ENCODE results near the gene RPS6KA3. TPM values are rescaled to one million over a fixed set of nuclear protein-coding genes. Genes with fewer than 3 reads are reported as not detected.
"Not testable (repeated sequence)": the region's sequence is repeated elsewhere in the genome, so short reads cannot be mapped to it uniquely, and the experiment has no call there.

RPS6KA3 gene
- total RNA-seq, 2 donors from 2014 or later, result 108 to 112 TPM

GRCh38 chrX:20141281-20142220, 125.2 kb downstream of the RPS6KA3 start, which contains the start of gene EIF1AX:
TSS of gene EIF1AX (minus strand) at chrX:20141838. CDS start at chrX:20141640, 198 bp downstream.
- H3K4me1 Mint-ChIP-seq, result peaks cover 11% of the 10 kb centered on the region
- no peaks in the 10 kb centered on the region for H3K9me3 ChIP-seq (ENCODE audit: control insufficient read depth, low read length, poor library complexity, severe bottlenecking)
- H3K36me3 Mint-ChIP-seq (ENCODE audit: low read depth), result no peaks in the 10 kb centered on the region
- no peaks in the 10 kb centered on the region for H3K27me3 Mint-ChIP-seq
- DNase-seq (peak; percentile 84 to 92 (median 88)), ATAC-seq (peak; percentile 99)
- peak within 1 kb of the TSS; percentile 86 for H3K4me3 Mint-ChIP-seq
- H3K27ac Mint-ChIP-seq, result peak within 1 kb of the TSS; percentile 87

GRCh38 chrX:20140420-20140819, 126.3 kb downstream of the RPS6KA3 start:
- no peak for ATAC-seq
- no peak for DNase-seq
- H3K27ac Mint-ChIP-seq, result peak overlapping the region; percentile 87
- H3K36me3 Mint-ChIP-seq (ENCODE audit: low read depth), result no peaks in the 10 kb centered on the region
- no peaks in the 10 kb centered on the region for H3K9me3 ChIP-seq (ENCODE audit: control insufficient read depth, low read length, poor library complexity, severe bottlenecking)
- no peaks in the 10 kb centered on the region for H3K27me3 Mint-ChIP-seq
- H3K4me1 Mint-ChIP-seq, result peaks cover 20% of the 10 kb centered on the region
- H3K4me3 Mint-ChIP-seq, result peak overlapping the region; percentile 86

- peak overlapping the region; percentile 87 for H3K27ac Mint-ChIP-seq
- no peaks in the 10 kb centered on the region for H3K27me3 Mint-ChIP-seq
- no peaks in the 10 kb centered on the region for H3K9me3 ChIP-seq (ENCODE audit: control insufficient read depth, low read length, poor library complexity, severe bottlenecking)
- ATAC-seq, result no peak
- peak overlapping the region; percentile 86 for H3K4me3 Mint-ChIP-seq
- no peaks in the 10 kb centered on the region for H3K36me3 Mint-ChIP-seq (ENCODE audit: low read depth)
- H3K4me1 Mint-ChIP-seq, result peaks cover 19% of the 10 kb centered on the region
- DNase-seq, result no peak
Observed at GRCh38 chrX:20139966-20140365, 126.7 kb downstream of the RPS6KA3 start.

GRCh38 chrX:20135944-20136343, 130.8 kb downstream of the RPS6KA3 start:
- H3K4me1 Mint-ChIP-seq, result peaks cover 17% of the 10 kb centered on the region
- DNase-seq (no peak), ATAC-seq (no peak)
- no peaks in the 10 kb centered on the region for H3K27me3 Mint-ChIP-seq
- H3K9me3 ChIP-seq (ENCODE audit: control insufficient read depth, low read length, poor library complexity, severe bottlenecking), result no peaks in the 10 kb centered on the region
- H3K36me3 Mint-ChIP-seq (ENCODE audit: low read depth), result no peaks in the 10 kb centered on the region
- H3K4me3 Mint-ChIP-seq, result no peak overlapping the region
- H3K27ac Mint-ChIP-seq, result peak overlapping the region; percentile 84

- DNase-seq (no peak), ATAC-seq (no peak)
- Mint-ChIP-seq H3K27ac (no peak overlapping the region), H3K4me3 (no peak overlapping the region), H3K36me3 (ENCODE audit: low read depth) (no peaks in the 10 kb centered on the region), H3K27me3 (no peaks in the 10 kb centered on the region), H3K4me1 (peaks cover 9% of the 10 kb centered on the region)
- H3K9me3 ChIP-seq (ENCODE audit: control insufficient read depth, low read length, poor library complexity, severe bottlenecking), result no peaks in the 10 kb centered on the region
Observed at GRCh38 chrX:20132666-20133065, 134.0 kb downstream of the RPS6KA3 start.

GRCh38 chrX:20130357-20130756, 136.4 kb downstream of the RPS6KA3 start:
- H3K27ac Mint-ChIP-seq, result no peak overlapping the region
- no peaks in the 10 kb centered on the region for H3K4me1 Mint-ChIP-seq
- no peak for ATAC-seq
- H3K4me3 Mint-ChIP-seq, result no peak overlapping the region
- DNase-seq, result no peak
- H3K36me3 Mint-ChIP-seq (ENCODE audit: low read depth), result no peaks in the 10 kb centered on the region
- no peaks in the 10 kb centered on the region for H3K9me3 ChIP-seq (ENCODE audit: control insufficient read depth, low read length, poor library complexity, severe bottlenecking)
- no peaks in the 10 kb centered on the region for H3K27me3 Mint-ChIP-seq

GRCh38 chrX:20129547-20129946, 137.2 kb downstream of the RPS6KA3 start:
- ATAC-seq, result no peak
- no peak for DNase-seq
- H3K27me3 Mint-ChIP-seq, result no peaks in the 10 kb centered on the region
- H3K27ac Mint-ChIP-seq, result no peak overlapping the region
- H3K4me3 Mint-ChIP-seq, result no peak overlapping the region
- H3K4me1 Mint-ChIP-seq, result no peaks in the 10 kb centered on the region
- H3K9me3 ChIP-seq (ENCODE audit: control insufficient read depth, low read length, poor library complexity, severe bottlenecking), result no peaks in the 10 kb centered on the region
- no peaks in the 10 kb centered on the region for H3K36me3 Mint-ChIP-seq (ENCODE audit: low read depth)

- no peak overlapping the region for H3K4me3 Mint-ChIP-seq
- no peaks in the 10 kb centered on the region for H3K36me3 Mint-ChIP-seq (ENCODE audit: low read depth)
- DNase-seq (no peak), ATAC-seq (no peak)
- H3K27me3 Mint-ChIP-seq, result no peaks in the 10 kb centered on the region
- H3K4me1 Mint-ChIP-seq, result no peaks in the 10 kb centered on the region
- H3K27ac Mint-ChIP-seq, result no peak overlapping the region
- H3K9me3 ChIP-seq (ENCODE audit: control insufficient read depth, low read length, poor library complexity, severe bottlenecking), result no peaks in the 10 kb centered on the region
Observed at GRCh38 chrX:20128670-20129069, 138.0 kb downstream of the RPS6KA3 start.

GRCh38 chrX:20127440-20127839, 139.3 kb downstream of the RPS6KA3 start:
- DNase-seq; H3K4me3 Mint-ChIP-seq; H3K27ac Mint-ChIP-seq; H3K27me3 Mint-ChIP-seq; H3K9me3 ChIP-seq (ENCODE audit: control insufficient read depth, low read length, poor library complexity, severe bottlenecking); H3K4me1 Mint-ChIP-seq; H3K36me3 Mint-ChIP-seq (ENCODE audit: low read depth): not testable (repeated sequence)
- peak; percentile 78 for ATAC-seq

- not testable (repeated sequence) for H3K27me3 Mint-ChIP-seq; H3K36me3 Mint-ChIP-seq (ENCODE audit: low read depth); ATAC-seq; H3K27ac Mint-ChIP-seq; H3K9me3 ChIP-seq (ENCODE audit: control insufficient read depth, low read length, poor library complexity, severe bottlenecking); H3K4me1 Mint-ChIP-seq; DNase-seq; H3K4me3 Mint-ChIP-seq
Observed at GRCh38 chrX:20126833-20127232, 139.9 kb downstream of the RPS6KA3 start.

GRCh38 chrX:20124964-20125363, 141.7 kb downstream of the RPS6KA3 start:
- H3K9me3 ChIP-seq (ENCODE audit: control insufficient read depth, low read length, poor library complexity, severe bottlenecking), result no peaks in the 10 kb centered on the region
- Mint-ChIP-seq H3K4me1 (no peaks in the 10 kb centered on the region), H3K27ac (no peak overlapping the region), H3K27me3 (no peaks in the 10 kb centered on the region), H3K36me3 (ENCODE audit: low read depth) (no peaks in the 10 kb centered on the region), H3K4me3 (no peak overlapping the region)
- ATAC-seq, result no peak
- DNase-seq, result no peak

- Mint-ChIP-seq H3K36me3 (ENCODE audit: low read depth) (no peaks in the 10 kb centered on the region), H3K4me3 (no peak overlapping the region), H3K27me3 (peaks cover 28% of the 10 kb centered on the region), H3K27ac (no peak overlapping the region), H3K4me1 (peaks cover 2% of the 10 kb centered on the region)
- no peak for DNase-seq
- H3K9me3 ChIP-seq (ENCODE audit: control insufficient read depth, low read length, poor library complexity, severe bottlenecking), result no peaks in the 10 kb centered on the region
- no peak for ATAC-seq
Observed at GRCh38 chrX:20118065-20118824, 148.5 kb downstream of the RPS6KA3 start.

- ATAC-seq (no peak), DNase-seq (no peak)
- Mint-ChIP-seq H3K27me3 (peaks cover 28% of the 10 kb centered on the region), H3K4me1 (peaks cover 2% of the 10 kb centered on the region), H3K36me3 (ENCODE audit: low read depth) (no peaks in the 10 kb centered on the region), H3K4me3 (peak within 1 kb of the TSS; percentile 57), H3K27ac (no peak within 1 kb of the TSS)
- no peaks in the 10 kb centered on the region for H3K9me3 ChIP-seq (ENCODE audit: control insufficient read depth, low read length, poor library complexity, severe bottlenecking)
Observed at GRCh38 chrX:20116577-20117240, 150.0 kb downstream of the RPS6KA3 start, which contains the start of gene MAP7D2. TSS of gene MAP7D2 (minus strand) at chrX:20116907. CDS start at chrX:20116879, 28 bp downstream.

Data from T-helper 17 cell (primary cell).